ENCODE data around the gene RNF123. TPM values are rescaled to one million over a fixed set of nuclear protein-coding genes. Genes with fewer than 3 reads are reported as not detected.
A peak's percentile ranks its signal among the peaks of the same experiment; 100 is the strongest.

The RNF123 gene
- total RNA-seq, 1 donor from 2014 or later: 49.9 TPM

- Mint-ChIP-seq H3K4me3 (peak within 1 kb of the TSS; percentile 95), H3K27me3 (no peaks in the 10 kb centered on the region), H3K27ac (peak within 1 kb of the TSS; percentile 98), H3K36me3 (peaks cover 3% of the 10 kb centered on the region), H3K9me3 (no peaks in the 10 kb centered on the region), H3K4me1 (ENCODE audit: unreplicated experiment) (peaks cover 9% of the 10 kb centered on the region)
- TF ChIP-seq CTCF (conservative IDR thresholded peaks at IDR 0.05): no peak
- DNase-seq (ENCODE audit: extremely low spot score, unreplicated experiment): peak; percentile 98
These were observed 34.5 kb downstream of the RNF123 start, which contains the start of gene GMPPB for GRCh38 chr3:49723628-49724551. Gene GMPPB (minus strand): TSS chr3:49723951. CDS start chr3:49723726, 225 bp downstream.

- Mint-ChIP-seq H3K27me3 (no peaks in the 10 kb centered on the region), H3K4me3 (peak overlapping the region; percentile 95), H3K36me3 (peaks cover 3% of the 10 kb centered on the region), H3K4me1 (ENCODE audit: unreplicated experiment) (peaks cover 7% of the 10 kb centered on the region), H3K27ac (peak overlapping the region; percentile 98), H3K9me3 (no peaks in the 10 kb centered on the region)
- TF ChIP-seq CTCF (conservative IDR thresholded peaks at IDR 0.05): no peak
- no peak for DNase-seq (ENCODE audit: extremely low spot score, unreplicated experiment)
These were observed 35.2 kb downstream of the RNF123 start for GRCh38 chr3:49724586-49724985.

- peak overlapping the region; percentile 67 for H3K27ac Mint-ChIP-seq
- no peak overlapping the region for H3K4me3 Mint-ChIP-seq
- DNase-seq (ENCODE audit: extremely low spot score, unreplicated experiment): no peak
- H3K27me3 Mint-ChIP-seq: no peaks in the 10 kb centered on the region
- no peak for TF ChIP-seq CTCF (conservative IDR thresholded peaks at IDR 0.05)
- peaks cover 5% of the 10 kb centered on the region for H3K4me1 Mint-ChIP-seq (ENCODE audit: unreplicated experiment)
- no peaks in the 10 kb centered on the region for H3K9me3 Mint-ChIP-seq
- peaks cover 4% of the 10 kb centered on the region for H3K36me3 Mint-ChIP-seq
These were observed 36.7 kb downstream of the RNF123 start for GRCh38 chr3:49725906-49726681.

GRCh38 chr3:49727154-49727923 is 38.0 kb downstream of the RNF123 start:
- TF ChIP-seq CTCF (conservative IDR thresholded peaks at IDR 0.05): no peak
- peaks cover 8% of the 10 kb centered on the region for H3K36me3 Mint-ChIP-seq
- no peak for DNase-seq (ENCODE audit: extremely low spot score, unreplicated experiment)
- H3K27ac Mint-ChIP-seq: no peak overlapping the region
- peaks cover 5% of the 10 kb centered on the region for H3K4me1 Mint-ChIP-seq (ENCODE audit: unreplicated experiment)
- no peaks in the 10 kb centered on the region for H3K27me3 Mint-ChIP-seq
- H3K9me3 Mint-ChIP-seq: no peaks in the 10 kb centered on the region
- no peak overlapping the region for H3K4me3 Mint-ChIP-seq

GRCh38 chr3:49727924-49728361 is 38.6 kb downstream of the RNF123 start:
- Mint-ChIP-seq H3K27me3 (no peaks in the 10 kb centered on the region), H3K4me1 (ENCODE audit: unreplicated experiment) (no peaks in the 10 kb centered on the region), H3K27ac (no peak overlapping the region), H3K4me3 (no peak overlapping the region), H3K36me3 (peaks cover 10% of the 10 kb centered on the region), H3K9me3 (no peaks in the 10 kb centered on the region)
- no peak for TF ChIP-seq CTCF (conservative IDR thresholded peaks at IDR 0.05)
- no peak for DNase-seq (ENCODE audit: extremely low spot score, unreplicated experiment)

Data from type B pancreatic cell (in vitro differentiated cells).